Astrocyte (in vitro differentiated cells and primary cell): Measurements from ENCODE around the gene NLRP12. TPM values are rescaled to one million over a fixed set of nuclear protein-coding genes. Genes with fewer than 3 reads are reported as not detected.
"Not testable (repeated sequence)": the region's sequence is repeated elsewhere in the genome, so short reads cannot be mapped to it uniquely, and the experiment has no call there.

Experiments
- DNase-seq: peaks from one replicate; pipeline ENCODE4 v3.0.0-alpha.2; 2010; ENCODE audit warnings: low read depth
- FAIRE-seq: peaks from 2 replicates; lab custom pipeline; 2011; peaks lifted over from hg19 to GRCh38; lab: Jason Lieb, UNC
- H2AFZ ChIP-seq: 2 replicates; pipeline ENCODE4 v1.6.0; 2012; ENCODE audit warnings: low read depth, low read length, inconsistent platforms
- H3K27ac ChIP-seq: 2 replicates; pipeline ENCODE4 v1.5.1; 2011; ENCODE audit warnings: low read depth, low read length, inconsistent platforms
- H3K27me3 ChIP-seq: 2 replicates; pipeline ENCODE4 v1.6.0; 2011; ENCODE audit warnings: low read length, inconsistent platforms; ENCODE audit not compliant: insufficient read depth
- H3K36me3 ChIP-seq: 2 replicates; pipeline ENCODE4 v1.5.1; 2011; ENCODE audit warnings: low read length, inconsistent platforms; ENCODE audit not compliant: insufficient read depth
- H3K4me1 ChIP-seq: 2 replicates; pipeline ENCODE4 v1.5.1; 2011; ENCODE audit warnings: low read length, inconsistent platforms; ENCODE audit not compliant: insufficient read depth
- H3K4me2 ChIP-seq: 2 replicates; pipeline ENCODE4 v1.6.0; 2012; ENCODE audit warnings: low read length, inconsistent platforms
- H3K4me3 ChIP-seq: 2 replicates; pipeline ENCODE4 v1.5.1; 2011; ENCODE audit warnings: low read depth, mild to moderate bottlenecking, low read length, inconsistent platforms; ENCODE audit not compliant: insufficient read depth
- H3K79me2 ChIP-seq: 2 replicates; pipeline ENCODE4 v1.6.0; 2012; ENCODE audit warnings: mild to moderate bottlenecking, low read length, inconsistent platforms; ENCODE audit not compliant: insufficient read depth
- H3K9ac ChIP-seq: 2 replicates; pipeline ENCODE4 v1.6.0; 2012; ENCODE audit warnings: mild to moderate bottlenecking, low read length, inconsistent platforms
- H3K9me3 ChIP-seq: 2 replicates; pipeline ENCODE4 v1.5.1; 2012; ENCODE audit warnings: low read depth, mild to moderate bottlenecking, low read length, inconsistent platforms; ENCODE audit not compliant: insufficient read depth
- H4K20me1 ChIP-seq: 2 replicates; pipeline ENCODE4 v1.6.0; 2012; ENCODE audit warnings: low read length, inconsistent platforms; ENCODE audit not compliant: insufficient read depth
- H3K27ac Mint-ChIP-seq: one replicate; pipeline ENCODE4 v1.8.0; 2021; ENCODE audit warnings: mild to moderate bottlenecking, mixed read lengths; ENCODE audit not compliant: unreplicated experiment
- H3K27me3 Mint-ChIP-seq: one replicate; pipeline ENCODE4 v1.8.0; 2021; ENCODE audit warnings: low read depth, mixed read lengths; ENCODE audit not compliant: unreplicated experiment
- H3K36me3 Mint-ChIP-seq: one replicate; pipeline ENCODE4 v1.8.0; 2021; ENCODE audit warnings: low read depth, mixed read lengths; ENCODE audit not compliant: unreplicated experiment
- H3K4me1 Mint-ChIP-seq: one replicate; pipeline ENCODE4 v1.8.0; 2021; ENCODE audit warnings: low read depth, mixed read lengths; ENCODE audit not compliant: unreplicated experiment
- H3K4me3 Mint-ChIP-seq: one replicate; pipeline ENCODE4 v1.8.0; 2021; ENCODE audit warnings: mild to moderate bottlenecking, moderate library complexity, mixed read lengths; ENCODE audit not compliant: unreplicated experiment
- H3K9me3 Mint-ChIP-seq: one replicate; pipeline ENCODE4 v1.8.0; 2021; ENCODE audit warnings: mild to moderate bottlenecking, mixed read lengths; ENCODE audit not compliant: unreplicated experiment
- CTCF ChIP-seq: IDR thresholded peaks from 2 replicates; pipeline ENCODE4 v1.5.1; 2011; ENCODE audit warnings: low read depth, mild to moderate bottlenecking, inconsistent platforms, low read length, moderate library complexity; ENCODE audit not compliant: insufficient read depth
- EZH2 ChIP-seq: IDR thresholded peaks from 2 replicates; pipeline ENCODE4 v1.6.1; 2012; ENCODE audit warnings: mild to moderate bottlenecking, low read length, inconsistent platforms; ENCODE audit not compliant: insufficient read depth
- total RNA-seq: library from RNA; stranded (reverse); gene quantifications from 2 replicates; pipeline ENCODE4 v1.2.1, GENCODE V29; 2021

The NLRP12 gene
- total RNA-seq, 1 donor from 2014 or later = not detected

GRCh38 chr19:53832861-53833260 lies 8.7 kb upstream of the NLRP12 start:
- H3K9ac ChIP-seq, H3K9me3 ChIP-seq, H3K4me3 ChIP-seq, H3K27ac Mint-ChIP-seq, H3K79me2 ChIP-seq, H3K4me1 Mint-ChIP-seq, H3K4me3 Mint-ChIP-seq, H3K4me1 ChIP-seq, H4K20me1 ChIP-seq, H3K36me3 Mint-ChIP-seq, H2AFZ ChIP-seq, H3K27ac ChIP-seq, FAIRE-seq, H3K9me3 Mint-ChIP-seq, H3K36me3 ChIP-seq, H3K27me3 ChIP-seq, H3K4me2 ChIP-seq, DNase-seq: not testable (repeated sequence)
- peaks cover 48% of the 10 kb centered on the region for H3K27me3 Mint-ChIP-seq

GRCh38 chr19:53828531-53828930 lies 4.4 kb upstream of the NLRP12 start:
- TF ChIP-seq CTCF = no peak
- no peak for TF ChIP-seq EZH2
- Histone ChIP-seq H3K4me3 (no peak overlapping the region), H3K9me3 (no peaks in the 10 kb centered on the region), H3K9ac (no peak overlapping the region), H3K27ac (no peak overlapping the region), H4K20me1 (no peaks in the 10 kb centered on the region), H2AFZ (no peak overlapping the region), H3K27me3 (no peaks in the 10 kb centered on the region), H3K4me1 (no peaks in the 10 kb centered on the region), H3K36me3 (no peaks in the 10 kb centered on the region), H3K79me2 (no peaks in the 10 kb centered on the region), H3K4me2 (no peak overlapping the region)
- peaks cover 3% of the 10 kb centered on the region for H3K9me3 Mint-ChIP-seq
- H3K4me3 Mint-ChIP-seq = no peak overlapping the region
- peaks cover 3% of the 10 kb centered on the region for H3K36me3 Mint-ChIP-seq
- H3K4me1 Mint-ChIP-seq = no peaks in the 10 kb centered on the region
- peaks cover 38% of the 10 kb centered on the region for H3K27me3 Mint-ChIP-seq
- DNase-seq (no peak), FAIRE-seq (no peak)
- H3K27ac Mint-ChIP-seq = no peak overlapping the region

GRCh38 chr19:53826876-53827275 lies 2.8 kb upstream of the NLRP12 start:
- no peaks in the 10 kb centered on the region for H3K4me1 ChIP-seq
- no peak overlapping the region for H3K9ac ChIP-seq
- FAIRE-seq (no peak), DNase-seq (peak; percentile 42)
- H3K27me3 ChIP-seq = no peaks in the 10 kb centered on the region
- no peak for TF ChIP-seq EZH2
- TF ChIP-seq CTCF = no peak
- H3K4me2 ChIP-seq = no peak overlapping the region
- Mint-ChIP-seq H3K4me1 (no peaks in the 10 kb centered on the region), H3K4me3 (no peak overlapping the region), H3K27ac (no peak overlapping the region), H3K9me3 (peaks cover 1% of the 10 kb centered on the region), H3K36me3 (no peaks in the 10 kb centered on the region), H3K27me3 (peaks cover 22% of the 10 kb centered on the region)
- H3K36me3 ChIP-seq = no peaks in the 10 kb centered on the region
- no peaks in the 10 kb centered on the region for H3K79me2 ChIP-seq
- H3K27ac ChIP-seq = no peak overlapping the region
- no peaks in the 10 kb centered on the region for H4K20me1 ChIP-seq
- H3K4me3 ChIP-seq = no peak overlapping the region
- H2AFZ ChIP-seq = no peak overlapping the region
- H3K9me3 ChIP-seq = no peaks in the 10 kb centered on the region
